ENCODE results near the gene EHBP1.
A peak's percentile ranks its signal among the peaks of the same experiment; 100 is the strongest.

Gene EHBP1

DNA sequence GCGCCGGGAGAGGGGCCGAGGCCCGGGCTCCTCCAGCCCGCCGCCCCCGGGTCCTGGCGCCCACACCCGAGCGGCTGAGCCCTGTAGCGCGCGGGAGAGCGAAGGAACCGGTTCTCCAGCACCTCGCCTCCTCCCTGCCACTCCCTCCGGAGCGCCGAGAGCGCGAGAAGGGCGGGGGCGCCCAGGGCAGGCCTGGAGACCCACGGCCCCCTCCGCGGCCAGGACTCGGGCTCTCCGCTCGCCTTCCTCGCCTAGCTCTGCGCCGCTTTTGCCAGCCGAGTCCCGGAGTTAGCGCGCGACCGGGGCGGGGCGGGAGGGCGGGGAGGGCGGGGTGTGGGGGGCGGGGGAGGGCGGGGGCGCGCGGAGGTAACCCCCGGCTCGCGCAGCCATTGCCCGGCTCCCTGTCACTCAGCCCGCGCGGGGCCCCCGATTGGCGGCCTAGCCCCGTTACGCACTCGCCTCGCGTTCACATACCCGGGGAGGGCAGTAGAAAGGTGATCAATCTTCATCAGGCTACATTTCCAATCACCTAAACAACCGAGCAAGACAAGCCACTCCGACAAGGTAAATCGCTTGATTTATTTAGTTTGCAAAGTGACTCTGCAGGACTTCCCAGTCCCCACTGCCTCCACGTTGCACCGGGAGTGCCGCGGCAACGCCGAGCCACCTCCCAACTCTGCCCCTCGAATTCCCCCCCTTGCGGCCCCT is 345.0 kb downstream of the EHBP1 start, which contains the start of gene OTX1:
Gene OTX1, plus strand, starts transcription at position 497 of the 708 bp plus-strand sequence. CDS start 2,161 bp downstream, outside the sequence.
- no peaks in the 10 kb centered on the region for H3K36me3 ChIP-seq (ENCODE audit: control insufficient read depth, low read length)
- H4K20me1 ChIP-seq (ENCODE audit: control insufficient read depth, insufficient read depth, low read depth, low read length), result 0 out of 2 replicates have a peak, but pooled peaks cover 3% of the 10 kb centered on the region
- peaks cover 62% of the 10 kb centered on the region for H3K27me3 ChIP-seq (ENCODE audit: control insufficient read depth, low read length)
- peak within 1 kb of the TSS; percentile 91 for H3K4me2 ChIP-seq (ENCODE audit: low read length)
- H3F3A ChIP-seq (ENCODE audit: control insufficient read depth, insufficient read depth), result peaks cover 15% of the 10 kb centered on the region
- H3K4me1 ChIP-seq (ENCODE audit: control insufficient read depth, low read length), result peaks cover 35% of the 10 kb centered on the region
- peak within 1 kb of the TSS; percentile 94 for H3K4me3 ChIP-seq (ENCODE audit: low read length)
- H3K9me3 ChIP-seq (ENCODE audit: control insufficient read depth, insufficient read depth, low read length), result no peaks in the 10 kb centered on the region
- H3K27ac ChIP-seq (ENCODE audit: low read depth, low read length), result no peak within 1 kb of the TSS
- H3K79me2 ChIP-seq (ENCODE audit: control insufficient read depth, low read length), result no peaks in the 10 kb centered on the region
- no peaks in the 10 kb centered on the region for H3K9me2 ChIP-seq (replicated peaks; ENCODE audit: control insufficient read depth, low read length)
- no peak for TF ChIP-seq EZH2phosphoT487 (IDR thresholded peaks at IDR 0.05; ENCODE audit: borderline replicate concordance, low read length)
- TF ChIP-seq, protein P1, sequence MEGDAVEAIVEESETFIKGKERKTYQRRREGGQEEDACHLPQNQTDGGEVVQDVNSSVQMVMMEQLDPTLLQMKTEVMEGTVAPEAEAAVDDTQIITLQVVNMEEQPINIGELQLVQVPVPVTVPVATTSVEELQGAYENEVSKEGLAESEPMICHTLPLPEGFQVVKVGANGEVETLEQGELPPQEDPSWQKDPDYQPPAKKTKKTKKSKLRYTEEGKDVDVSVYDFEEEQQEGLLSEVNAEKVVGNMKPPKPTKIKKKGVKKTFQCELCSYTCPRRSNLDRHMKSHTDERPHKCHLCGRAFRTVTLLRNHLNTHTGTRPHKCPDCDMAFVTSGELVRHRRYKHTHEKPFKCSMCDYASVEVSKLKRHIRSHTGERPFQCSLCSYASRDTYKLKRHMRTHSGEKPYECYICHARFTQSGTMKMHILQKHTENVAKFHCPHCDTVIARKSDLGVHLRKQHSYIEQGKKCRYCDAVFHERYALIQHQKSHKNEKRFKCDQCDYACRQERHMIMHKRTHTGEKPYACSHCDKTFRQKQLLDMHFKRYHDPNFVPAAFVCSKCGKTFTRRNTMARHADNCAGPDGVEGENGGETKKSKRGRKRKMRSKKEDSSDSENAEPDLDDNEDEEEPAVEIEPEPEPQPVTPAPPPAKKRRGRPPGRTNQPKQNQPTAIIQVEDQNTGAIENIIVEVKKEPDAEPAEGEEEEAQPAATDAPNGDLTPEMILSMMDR (IDR thresholded peaks at IDR 0.05; ENCODE audit: low read depth, low read length, poor library complexity, severe bottlenecking), result no peak

DNA sequence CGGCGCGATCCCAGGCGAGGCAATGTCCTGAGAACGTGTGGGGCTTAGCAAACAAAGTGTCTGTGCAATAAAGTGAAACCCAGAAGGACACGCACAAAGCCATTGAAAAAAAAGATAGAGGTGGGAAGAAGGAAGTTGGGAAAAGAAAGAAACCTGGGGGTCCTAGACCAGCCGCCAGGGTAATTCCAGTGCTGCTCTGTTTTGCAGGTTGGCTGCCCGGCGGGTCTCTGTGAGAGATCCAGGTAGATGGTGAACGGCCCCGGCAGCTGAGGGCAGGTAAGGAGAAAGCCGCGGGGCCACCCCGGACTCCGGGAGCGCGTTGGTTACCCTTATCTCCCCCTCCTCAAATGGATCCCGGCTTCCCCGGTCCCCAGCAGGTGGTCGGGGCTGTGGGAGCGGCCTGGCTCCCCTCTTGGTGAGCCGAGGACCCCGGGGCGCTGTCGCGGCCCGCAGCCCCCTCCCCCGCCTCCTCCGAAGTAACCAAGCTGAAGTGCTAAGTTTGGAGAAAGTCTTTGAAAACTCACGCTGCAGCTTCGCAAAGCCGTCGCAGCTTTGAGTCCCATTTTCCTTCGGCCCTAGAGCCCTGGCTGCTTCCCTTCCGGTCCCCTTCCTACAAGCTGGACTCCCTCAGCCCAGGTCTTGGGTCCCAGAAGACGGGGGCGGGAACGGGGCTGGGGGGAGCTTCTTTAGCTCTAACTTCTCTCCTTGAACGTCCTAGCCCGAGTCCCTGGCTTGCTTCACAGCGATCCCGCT is 345.7 kb downstream of the EHBP1 start:
- TF ChIP-seq EZH2phosphoT487 (IDR thresholded peaks at IDR 0.05; ENCODE audit: borderline replicate concordance, low read length), result 0 out of 2 replicates have a peak, but pooled peaks have one; percentile 58
- TF ChIP-seq, protein P1 (IDR thresholded peaks at IDR 0.05; ENCODE audit: low read depth, low read length, poor library complexity, severe bottlenecking), result no peak
- Histone ChIP-seq H3K9me2 (replicated peaks; ENCODE audit: control insufficient read depth, low read length) (no peaks in the 10 kb centered on the region), H3K79me2 (ENCODE audit: control insufficient read depth, low read length) (no peaks in the 10 kb centered on the region), H3F3A (ENCODE audit: control insufficient read depth, insufficient read depth) (peaks cover 12% of the 10 kb centered on the region), H3K36me3 (ENCODE audit: control insufficient read depth, low read length) (no peaks in the 10 kb centered on the region), H3K4me3 (ENCODE audit: low read length) (peak overlapping the region; percentile 94), H3K4me1 (ENCODE audit: control insufficient read depth, low read length) (peaks cover 35% of the 10 kb centered on the region), H3K4me2 (ENCODE audit: low read length) (peak overlapping the region; percentile 91), H4K20me1 (ENCODE audit: control insufficient read depth, insufficient read depth, low read depth, low read length) (0 out of 2 replicates have a peak, but pooled peaks cover 3% of the 10 kb centered on the region), H3K9me3 (ENCODE audit: control insufficient read depth, insufficient read depth, low read length) (no peaks in the 10 kb centered on the region), H3K27ac (ENCODE audit: low read depth, low read length) (no peak overlapping the region), H3K27me3 (ENCODE audit: control insufficient read depth, low read length) (peaks cover 62% of the 10 kb centered on the region)

DNA sequence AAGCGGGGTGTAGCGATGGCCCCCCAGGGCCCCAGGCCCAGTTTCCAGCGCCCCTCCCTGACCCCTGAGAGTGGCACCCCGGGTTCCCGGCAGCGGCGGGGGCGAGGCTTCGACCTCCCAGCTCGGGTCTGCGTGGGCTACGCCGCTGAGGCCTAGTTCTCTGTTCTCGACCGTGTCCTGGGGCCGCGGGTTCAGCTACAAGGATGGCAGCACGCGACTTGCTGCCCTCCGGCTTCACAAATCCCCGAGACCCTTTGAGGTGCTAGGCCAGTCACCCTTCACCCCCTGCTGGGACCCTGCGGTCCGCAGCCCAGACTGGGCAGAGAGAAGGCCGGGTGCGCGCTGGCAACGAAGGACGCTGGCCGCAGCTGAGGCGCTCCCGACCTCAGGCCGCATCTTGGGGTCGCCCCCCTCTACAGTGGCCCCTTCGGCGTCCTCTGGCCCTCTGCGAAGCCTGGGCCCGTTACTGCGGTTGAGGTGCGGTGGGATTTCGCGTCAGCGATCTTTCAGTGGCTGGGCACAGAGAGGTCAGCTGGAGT is 346.4 kb downstream of the EHBP1 start:
- no peaks in the 10 kb centered on the region for H3K9me3 ChIP-seq (ENCODE audit: control insufficient read depth, insufficient read depth, low read length)
- no peaks in the 10 kb centered on the region for H3K9me2 ChIP-seq (replicated peaks; ENCODE audit: control insufficient read depth, low read length)
- H3K4me1 ChIP-seq (ENCODE audit: control insufficient read depth, low read length), result peaks cover 38% of the 10 kb centered on the region
- no peak for TF ChIP-seq EZH2phosphoT487 (IDR thresholded peaks at IDR 0.05; ENCODE audit: borderline replicate concordance, low read length)
- TF ChIP-seq, protein P1 (IDR thresholded peaks at IDR 0.05; ENCODE audit: low read depth, low read length, poor library complexity, severe bottlenecking), result no peak
- peak overlapping the region; percentile 91 for H3K4me2 ChIP-seq (ENCODE audit: low read length)
- peaks cover 57% of the 10 kb centered on the region for H3K27me3 ChIP-seq (ENCODE audit: control insufficient read depth, low read length)
- no peaks in the 10 kb centered on the region for H3K36me3 ChIP-seq (ENCODE audit: control insufficient read depth, low read length)
- H3K27ac ChIP-seq (ENCODE audit: low read depth, low read length), result no peak overlapping the region
- 0 out of 2 replicates have a peak, but pooled peaks cover 3% of the 10 kb centered on the region for H4K20me1 ChIP-seq (ENCODE audit: control insufficient read depth, insufficient read depth, low read depth, low read length)
- H3K4me3 ChIP-seq (ENCODE audit: low read length), result peak overlapping the region; percentile 94
- H3F3A ChIP-seq (ENCODE audit: control insufficient read depth, insufficient read depth), result peaks cover 6% of the 10 kb centered on the region
- H3K79me2 ChIP-seq (ENCODE audit: control insufficient read depth, low read length), result no peaks in the 10 kb centered on the region
